H1 (cell line): Measurements from ENCODE around the gene TNIP3. TPM values are rescaled to one million over a fixed set of nuclear protein-coding genes. Genes with fewer than 3 reads are reported as not detected.

Experiments used
- CTCF ChIA-PET: fragments of 300-600 bp; sonication (Branson Sonifier 250); formaldehyde crosslinking; loops from one replicate; lab custom pipeline; 2021; ENCODE audit not compliant: partially characterized antibody; lab: Charles Lee
- POLR2A ChIA-PET: fragments of 300-600 bp; sonication (Branson Sonifier 250); formaldehyde crosslinking; loops from one replicate; lab custom pipeline; 2021; ENCODE audit warnings: inconsistent platforms; ENCODE audit not compliant: partially characterized antibody; lab: Charles Lee
- DNase-seq, 2 experiments: peaks; one replicate each; pipeline versions ENCODE4 v3.0.0 to v3.0.0-alpha.2; 2010 to 2022; ENCODE audit warnings: low spot score in 2 of 2, low read depth in 1 of 2, mixed read lengths in 1 of 2
- FAIRE-seq: peaks from 2 replicates; lab custom pipeline; 2011; peaks lifted over from hg19 to GRCh38; lab: Jason Lieb, UNC
- H2AFZ ChIP-seq: 2 replicates; pipeline ENCODE4 v1.8.1; 2012; ENCODE audit warnings: low read length, inconsistent platforms
- H2AK5ac ChIP-seq: 2 replicates; pipeline ENCODE4 v1.6.1; 2013; ENCODE audit warnings: low read depth, low read length
- H2BK120ac ChIP-seq: replicated peaks from 2 replicates; pipeline ENCODE3; 2013; ENCODE audit warnings: low read depth, low read length, inconsistent platforms
- H2BK12ac ChIP-seq: 2 replicates; pipeline ENCODE4 v1.6.1; 2013; ENCODE audit warnings: low read depth, low read length
- H2BK15ac ChIP-seq: 2 replicates; pipeline ENCODE4 v1.6.1; 2013; ENCODE audit warnings: low read length
- H2BK20ac ChIP-seq: 2 replicates; pipeline ENCODE4 v1.6.1; 2013; ENCODE audit warnings: low read length
- H2BK5ac ChIP-seq: 2 replicates; pipeline ENCODE4 v1.6.1; 2013; ENCODE audit warnings: low read depth, low read length
- H3K14ac ChIP-seq: 2 replicates; pipeline ENCODE4 v1.6.1; 2013; ENCODE audit warnings: inconsistent platforms; ENCODE audit not compliant: insufficient read length
- H3K18ac ChIP-seq: 2 replicates; pipeline ENCODE4 v1.6.1; 2013; ENCODE audit warnings: low read length; ENCODE audit errors: extremely low read depth
- H3K23ac ChIP-seq: 2 replicates; pipeline ENCODE4 v1.6.1; 2013; ENCODE audit warnings: inconsistent platforms; ENCODE audit not compliant: insufficient read length
- H3K23me2 ChIP-seq: 2 replicates; pipeline ENCODE4 v1.6.1; 2013; ENCODE audit warnings: low read depth, low read length
- H3K27ac ChIP-seq: 2 replicates; pipeline ENCODE4 v1.6.1; 2011; ENCODE audit warnings: low read depth, low read length, inconsistent platforms
- H3K27me3 ChIP-seq, 4 experiments: replicated peaks in 1 of 4; 1 replicate in 1 of 4; 2 replicates in 3 of 4; pipeline versions ENCODE4 v1.6.1 to v1.8.1; 2011 to 2013; ENCODE audit warnings: low read length in 3 of 4, mild to moderate bottlenecking in 3 of 4, inconsistent platforms in 2 of 4, mixed read lengths in 2 of 4, moderate library complexity in 1 of 4; ENCODE audit not compliant: control insufficient read depth in 3 of 4, insufficient read depth in 3 of 4; ENCODE audit errors: extremely low read depth in 1 of 4
- H3K36me3 ChIP-seq, 4 experiments: 2 replicates each; pipeline versions ENCODE4 v1.6.1 to v1.8.1; 2011 to 2013; ENCODE audit warnings: mild to moderate bottlenecking in 4 of 4, low read length in 3 of 4, moderate library complexity in 2 of 4, control low read depth in 1 of 4, inconsistent platforms in 1 of 4; ENCODE audit not compliant: insufficient read depth in 4 of 4, control insufficient read depth in 2 of 4
- H3K4ac ChIP-seq: replicated peaks from 2 replicates; pipeline ENCODE3; 2013; ENCODE audit warnings: low read length, low read depth, mixed read lengths, inconsistent platforms; ENCODE audit not compliant: insufficient read length
- H3K4me1 ChIP-seq, 4 experiments: replicated peaks in 1 of 4; 1 replicate in 1 of 4; 2 replicates in 3 of 4; pipeline versions ENCODE4 v1.6.1 to v1.8.1; 2011 to 2013; ENCODE audit warnings: low read length in 3 of 4, inconsistent platforms in 2 of 4, mixed read lengths in 1 of 4; ENCODE audit not compliant: insufficient read depth in 4 of 4, control insufficient read depth in 3 of 4
- H3K4me2 ChIP-seq, 2 experiments: 2 replicates each; pipeline versions ENCODE4 v1.6.1 to v1.8.1; 2011 to 2013; ENCODE audit warnings: low read depth in 2 of 2, low read length in 2 of 2, control low read depth in 1 of 2, inconsistent platforms in 1 of 2, mild to moderate bottlenecking in 1 of 2; ENCODE audit not compliant: insufficient read depth in 1 of 2
- H3K4me3 ChIP-seq, 4 experiments: fragments of 200-600, 300-600 bp in 1 of 4; sonication (generic), shearing (Covaris generic), sonication (Bioruptor Twin) in 1 of 4; 2 replicates each; pipeline versions ENCODE4 v1.5.1 to v1.8.1; 2011 to 2016; ENCODE audit warnings: low read length in 4 of 4, low read depth in 3 of 4, control low read depth in 2 of 4, inconsistent platforms in 2 of 4, mild to moderate bottlenecking in 2 of 4, mixed read lengths in 1 of 4, moderate library complexity in 1 of 4; ENCODE audit not compliant: insufficient read depth in 2 of 4; ENCODE audit errors: extremely low read depth in 1 of 4
- H3K56ac ChIP-seq: replicated peaks from 2 replicates; pipeline ENCODE3; 2013; ENCODE audit warnings: low read depth, mild to moderate bottlenecking, mixed read lengths, low read length, inconsistent platforms; ENCODE audit not compliant: insufficient read length
- H3K79me1 ChIP-seq: 2 replicates; pipeline ENCODE4 v1.6.1; 2013; ENCODE audit warnings: low read depth, low read length, control low read depth
- H3K79me2 ChIP-seq, 2 experiments: 2 replicates each; pipeline versions ENCODE4 v1.6.1 to v1.8.1; 2012 to 2013; ENCODE audit warnings: low read length in 2 of 2, mild to moderate bottlenecking in 2 of 2, inconsistent platforms in 1 of 2; ENCODE audit not compliant: insufficient read depth in 2 of 2, control insufficient read depth in 1 of 2
- H3K9ac ChIP-seq, 4 experiments: replicated peaks in 1 of 4; 1 replicate in 1 of 4; 2 replicates in 3 of 4; pipeline versions ENCODE4 v1.6.1 to v1.8.1; 2011 to 2013; ENCODE audit warnings: low read depth in 3 of 4, low read length in 3 of 4, control low read depth in 2 of 4, mild to moderate bottlenecking in 2 of 4, moderate library complexity in 2 of 4, inconsistent platforms in 1 of 4; ENCODE audit errors: extremely low read depth in 1 of 4
- H3K9me3 ChIP-seq, 2 experiments: 2 replicates each; pipeline versions ENCODE4 v1.6.1 to v1.8.1; 2012 to 2013; ENCODE audit warnings: mild to moderate bottlenecking in 2 of 2, moderate library complexity in 2 of 2, control low read depth in 1 of 2, inconsistent platforms in 1 of 2, low read depth in 1 of 2, low read length in 1 of 2, mixed read lengths in 1 of 2; ENCODE audit not compliant: insufficient read depth in 2 of 2
- H4K20me1 ChIP-seq, 2 experiments: replicated peaks in 1 of 2; 2 replicates each; pipeline versions ENCODE3 to v1.8.1; 2011 to 2013; ENCODE audit warnings: inconsistent platforms in 2 of 2, low read length in 2 of 2, mild to moderate bottlenecking in 1 of 2; ENCODE audit not compliant: insufficient read depth in 2 of 2, control insufficient read depth in 1 of 2
- H4K5ac ChIP-seq: 2 replicates; pipeline ENCODE4 v1.6.1; 2013; ENCODE audit warnings: low read length, low read depth, mixed read lengths, inconsistent platforms; ENCODE audit not compliant: insufficient read length
- H4K8ac ChIP-seq: 2 replicates; pipeline ENCODE4 v1.8.0; 2013; ENCODE audit warnings: mild to moderate bottlenecking, moderate library complexity, low read length, inconsistent platforms; ENCODE audit not compliant: insufficient read depth; ENCODE audit errors: extremely low read depth
- H4K91ac ChIP-seq: replicated peaks from 2 replicates; pipeline ENCODE3; 2013; ENCODE audit warnings: low read length, mixed read lengths, inconsistent platforms; ENCODE audit not compliant: insufficient read length
- CTCF ChIP-seq, 3 experiments: IDR thresholded peaks; 1 replicate in 2 of 3; 2 replicates in 1 of 3; pipeline versions ENCODE4 v1.5.1 to v1.6.1; 2011; ENCODE audit warnings: low read length in 3 of 3, mild to moderate bottlenecking in 3 of 3, inconsistent platforms in 2 of 3, low read depth in 1 of 3, moderate library complexity in 1 of 3; ENCODE audit not compliant: insufficient read depth in 1 of 3; ENCODE audit errors: control extremely low read depth in 1 of 3
- FOSL1 ChIP-seq: IDR thresholded peaks from 2 replicates; pipeline ENCODE4 v1.6.1; 2011; ENCODE audit warnings: mild to moderate bottlenecking, low read depth, low read length, moderate library complexity; ENCODE audit not compliant: insufficient read depth
- RAD21 ChIP-seq, 2 experiments: IDR thresholded peaks in 1 of 2; conservative IDR thresholded peaks in 1 of 2; 2 replicates each; pipeline ENCODE4 v1.6.1; 2011; ENCODE audit warnings: low read depth in 2 of 2, low read length in 2 of 2, improper control_type of control experiment in 1 of 2, inconsistent platforms in 1 of 2, mild to moderate bottlenecking in 1 of 2, moderate library complexity in 1 of 2
- RFX5 ChIP-seq: IDR thresholded peaks from 2 replicates; pipeline ENCODE4 v1.6.1; 2011; ENCODE audit warnings: low read depth, low read length, improper control_type of control experiment, borderline replicate concordance
- WGBS, 2 experiments: shearing (Covaris generic) in 1 of 2; methylation state at CpG; one replicate each; pipeline versions ENCODE4 v1.1.6 to v1.1.7; 2013 to 2015; ENCODE audit warnings: low lambda C conversion rate in 2 of 2, mixed read lengths in 2 of 2, inconsistent platforms in 1 of 2, low coverage in 1 of 2, missing lambda C conversion rate in 1 of 2; ENCODE audit not compliant: insufficient replicate concordance in 2 of 2, insufficient coverage in 1 of 2, insufficient read length in 1 of 2; ENCODE audit errors: extremely low coverage in 1 of 2, missing lambda C conversion rate in 1 of 2; 5-methylcytosine and 5-hydroxymethylcytosine counted together
- polyA plus RNA-seq, 7 experiments: library from polyadenylated mRNA; depleted of rRNA in 3 of 7; stranded (reverse) in 5 of 7; unstranded in 2 of 7; fragments of >200 nt in 5 of 7; fragments of 200-250 nt in 2 of 7; gene quantifications; 1 replicate in 5 of 7; 2 replicates in 1 of 7; 4 replicates in 1 of 7; pipeline versions ENCODE4 v1.2.1 to v1.2.3, GENCODE V29; 2011 to 2013; ENCODE audit warnings: missing spikeins in 2 of 7, mixed read lengths in 2 of 7
- total RNA-seq: library from RNA; stranded (reverse); fragmentation: NEBNext Ultra II Directional; extraction: Animal tissue kit (Norgen Biotek cat#: 25700); gene quantifications from 2 replicates; pipeline ENCODE4 v1.2.1, GENCODE V29; 2021

TNIP3 gene
- total and polyA plus RNA-seq, 2 of the 8 experiments (the other 6 are each of a cell fraction or from before 2014, with no cell fraction given) = not detected

GRCh38 chr4:121126449-121127006, 37.6 kb downstream of the TNIP3 start:
- Histone ChIP-seq H3K36me3 (no peaks in the 10 kb centered on the region), H2BK20ac (no peak overlapping the region), H2BK120ac (no peak overlapping the region), H3K27me3 (no peaks in the 10 kb centered on the region), H3K23ac (no peak overlapping the region), H4K8ac (no peak overlapping the region), H3K23me2 (no peaks in the 10 kb centered on the region), H3K79me2 (no peaks in the 10 kb centered on the region), H2BK15ac (no peak overlapping the region), H2AFZ (peak overlapping the region; percentile 83; the same call in 1 of the 2 replicates), H3K4ac (no peak overlapping the region), H3K9ac (no peak overlapping the region), H3K18ac (no peak overlapping the region), H4K91ac (no peak overlapping the region), H3K9me3 (no peaks in the 10 kb centered on the region), H3K27ac (no peak overlapping the region), H3K56ac (no peak overlapping the region), H3K14ac (no peak overlapping the region), H2BK12ac (no peak overlapping the region), H3K4me3 (no peak overlapping the region), H2BK5ac (no peak overlapping the region), H3K4me1 (no peaks in the 10 kb centered on the region), H4K5ac (no peak overlapping the region), H4K20me1 (no peaks in the 10 kb centered on the region), H2AK5ac (no peak overlapping the region; the same call in 1 of the 2 replicates), H3K4me2 (no peak overlapping the region), H3K79me1 (no peaks in the 10 kb centered on the region)
- 81% methylated on average over 6 of the region's 6 CpGs; no CpG with 5 or more reads in 1 of the 2 experiments for WGBS, 2 experiments
- DNase-seq (no peak), FAIRE-seq (no peak)
- ChIA-PET CTCF (interaction anchor here (0.5 to 1.0 kb wide), 5 partner anchors 8 to 582 kb away, joined by 3 read pairs; no protein-coding TSS in a partner anchor), POLR2A (no interaction called here)
- TF ChIP-seq FOSL1 (no peak), RAD21 (IDR thresholded peaks at IDR 0.05 in 1 of 2, conservative IDR thresholded peaks at IDR 0.05 in 1 of 2; ENCODE audit: low read depth in 2 of 2, low read length in 2 of 2) (peak; percentile 18 to 24; a peak in 2 of 4 replicates), CTCF (IDR thresholded peaks at IDR 0.05; ENCODE audit: control extremely low read depth in 1 of 3, insufficient read depth in 1 of 3, low read depth in 1 of 3, low read length in 3 of 3) (peak in 2 of 3 experiments; percentile 19 to 29; a peak in 3 of 4 replicates), RFX5 (no peak)
